CD14-positive monocyte (primary cell): Measurements from ENCODE around the gene LDAH. TPM values are rescaled to one million over a fixed set of nuclear protein-coding genes. Genes with fewer than 3 reads are reported as not detected.
"Not testable (repeated sequence)": the region's sequence is repeated elsewhere in the genome, so short reads cannot be mapped to it uniquely, and the experiment has no call there.

Experiments used
- DNase-seq, 3 donors: peaks; one replicate each; pipeline ENCODE4 v3.0.0-alpha.2; 2011 to 2022
- H2AFZ ChIP-seq: 2 replicates; pipeline ENCODE4 v1.6.0; 2012; ENCODE audit warnings: mild to moderate bottlenecking, low read depth, low read length, inconsistent platforms; ENCODE audit not compliant: insufficient read depth, poor library complexity, severe bottlenecking
- H3K27ac ChIP-seq, 2 donors: 1 replicate in 1 of 2; 2 replicates in 1 of 2; pipeline ENCODE4 v1.5.1; 2012 to 2013; ENCODE audit warnings: low read length in 2 of 2, control low read depth in 1 of 2, inconsistent platforms in 1 of 2, low read depth in 1 of 2, mild to moderate bottlenecking in 1 of 2
- H3K27me3 ChIP-seq, 2 donors: one replicate each; pipeline versions ENCODE4 v1.6.0 to v1.6.1; 2011 to 2013; ENCODE audit warnings: low read length in 2 of 2; ENCODE audit not compliant: control insufficient read depth in 2 of 2, insufficient read depth in 2 of 2
- H3K36me3 ChIP-seq, 2 donors: replicated peaks in 1 of 2; 1 replicate in 1 of 2; 2 replicates in 1 of 2; pipeline versions ENCODE4 v1.5.1 to v1.6.1; 2012 to 2013; ENCODE audit warnings: low read length in 2 of 2, control low read depth in 1 of 2, inconsistent platforms in 1 of 2, mild to moderate bottlenecking in 1 of 2; ENCODE audit not compliant: insufficient read depth in 2 of 2, control insufficient read depth in 1 of 2
- H3K4me1 ChIP-seq, 2 donors: 1 replicate in 1 of 2; 2 replicates in 1 of 2; pipeline versions ENCODE4 v1.5.1 to v1.6.1; 2012 to 2013; ENCODE audit warnings: low read length in 2 of 2, control low read depth in 1 of 2, inconsistent platforms in 1 of 2, mild to moderate bottlenecking in 1 of 2, moderate library complexity in 1 of 2; ENCODE audit not compliant: insufficient read depth in 2 of 2, control insufficient read depth in 1 of 2
- H3K4me2 ChIP-seq: replicated peaks from 2 replicates; pipeline ENCODE3; 2012; ENCODE audit warnings: low read length, moderate library complexity, mild to moderate bottlenecking; ENCODE audit not compliant: poor library complexity, severe bottlenecking; ENCODE audit errors: extremely low read depth
- H3K4me3 ChIP-seq, 3 experiments: fragments of 200-600 bp in 1 of 3; sonication (generic) in 1 of 3; replicated peaks in 1 of 3; 1 replicate in 2 of 3; 2 replicates in 1 of 3; pipeline ENCODE4 v1.5.1; 2011 to 2013; ENCODE audit warnings: low read length in 3 of 3, mild to moderate bottlenecking in 3 of 3, control low read depth in 2 of 3, low read depth in 2 of 3, inconsistent platforms in 1 of 3, moderate library complexity in 1 of 3
- H3K79me2 ChIP-seq: 2 replicates; pipeline ENCODE4 v1.6.0; 2012; ENCODE audit warnings: mild to moderate bottlenecking, control low read depth, inconsistent platforms, low read length, moderate library complexity; ENCODE audit not compliant: insufficient read depth
- H3K9ac ChIP-seq: 2 replicates; pipeline ENCODE4 v1.6.0; 2017; ENCODE audit warnings: low read length, mild to moderate bottlenecking; ENCODE audit not compliant: insufficient read depth, poor library complexity, severe bottlenecking
- H3K9me3 ChIP-seq, 2 donors: replicated peaks in 1 of 2; 1 replicate in 1 of 2; 2 replicates in 1 of 2; pipeline versions ENCODE4 v1.5.1 to v1.6.1; 2012 to 2013; ENCODE audit warnings: low read length in 2 of 2, control low read depth in 1 of 2; ENCODE audit not compliant: control insufficient read depth in 1 of 2, insufficient read depth in 1 of 2
- H4K20me1 ChIP-seq: 2 replicates; pipeline ENCODE4 v1.6.0; 2012; ENCODE audit warnings: mild to moderate bottlenecking, low read length, control low read depth, moderate library complexity; ENCODE audit not compliant: insufficient read depth
- H3K27ac Mint-ChIP-seq, 7 donors: one replicate each; pipeline ENCODE4 v1.8.0; 2020; ENCODE audit warnings: mild to moderate bottlenecking in 7 of 7, mixed read lengths in 7 of 7, moderate library complexity in 6 of 7, inconsistent platforms in 2 of 7
- H3K27me3 Mint-ChIP-seq, 3 donors: one replicate each; pipeline ENCODE4 v1.8.0; 2021 to 2022; ENCODE audit warnings: low read depth in 3 of 3, mild to moderate bottlenecking in 3 of 3, mixed read lengths in 3 of 3, moderate library complexity in 3 of 3, inconsistent platforms in 1 of 3
- H3K36me3 Mint-ChIP-seq, 2 donors: one replicate each; pipeline ENCODE4 v1.8.0; 2020; ENCODE audit warnings: mixed read lengths in 2 of 2, inconsistent platforms in 1 of 2, mild to moderate bottlenecking in 1 of 2
- H3K4me1 Mint-ChIP-seq: one replicate; pipeline ENCODE4 v1.8.0; 2020; ENCODE audit warnings: mild to moderate bottlenecking, mixed read lengths
- H3K4me3 Mint-ChIP-seq, 2 donors: one replicate each; pipeline ENCODE4 v1.8.0; 2020; ENCODE audit warnings: mild to moderate bottlenecking in 2 of 2, mixed read lengths in 2 of 2, moderate library complexity in 1 of 2
- H3K9me3 Mint-ChIP-seq, 7 donors: one replicate each; pipeline ENCODE4 v1.8.0; 2020 to 2022; ENCODE audit warnings: mixed read lengths in 7 of 7, mild to moderate bottlenecking in 6 of 7, moderate library complexity in 6 of 7, inconsistent platforms in 2 of 7
- WGBS: methylation state at CpG from one replicate; pipeline ENCODE4 v1.1.5; 2013; ENCODE audit warnings: missing lambda C conversion rate; ENCODE audit not compliant: insufficient coverage; 5-methylcytosine and 5-hydroxymethylcytosine counted together
- intact Hi-C, 2 donors: fragments of 100-400 bp; cut with micrococcal nuclease; formaldehyde crosslinking; loops; one replicate each; pipeline versions ENCODE4 v1.15.0 to v1.15.1; 2023
- polyA plus RNA-seq, 3 donors: library from polyadenylated mRNA; depleted of rRNA in 1 of 3; unstranded in 2 of 3; stranded (reverse) in 1 of 3; fragments of 300-500 nt in 2 of 3; fragments of >200 nt in 1 of 3; fragmentation: Illumina TruSeq in 2 of 3; gene quantifications; 1 replicate in 2 of 3; 2 replicates in 1 of 3; pipeline ENCODE4 v1.2.3, GENCODE V29; 2012 to 2021
- TF ChIP-seq, protein P1 (sequence below): fragments of 200-600 bp; IDR thresholded peaks from one replicate; pipeline ENCODE4 v1.8.0; 2022; ENCODE audit warnings: antibody characterized with exemption, mild to moderate bottlenecking

LDAH gene
- polyA plus RNA-seq, 3 donors, result 3.7 to 5.7 (median 5.0) TPM

DNA sequence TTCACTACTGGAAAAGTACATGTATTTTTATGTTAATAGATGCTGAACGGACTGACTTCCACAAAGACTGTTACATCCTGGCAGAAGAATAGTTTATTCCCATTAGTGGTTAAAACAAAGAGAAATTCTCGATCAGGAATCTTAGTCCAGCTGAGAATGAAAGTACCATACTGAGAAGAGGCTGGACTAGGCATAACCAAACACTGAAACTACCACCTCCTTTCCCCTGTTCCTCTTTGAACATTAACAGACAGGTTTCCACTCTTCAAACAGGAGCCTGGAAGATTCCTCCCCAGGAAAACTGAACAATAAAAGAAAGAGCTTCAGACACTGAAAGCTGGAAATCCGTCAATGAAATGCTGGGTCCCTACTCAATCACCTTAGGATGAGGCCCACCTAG is 25.8 kb downstream of the LDAH start:
- Mint-ChIP-seq H3K9me3 (peaks cover 6 to 12% (median 7%) of the 10 kb centered on the region in 7 donors), H3K27me3 (no peaks in the 10 kb centered on the region), H3K4me1 (peaks cover 3% of the 10 kb centered on the region), H3K4me3 (no peak overlapping the region), H3K36me3 (peaks cover 29 to 30% of the 10 kb centered on the region in 2 donors), H3K27ac (no peak overlapping the region)
- WGBS, result 100% methylated on average over 1 of the region's 3 CpGs
- Histone ChIP-seq H3K36me3 (peaks cover 0 to 6% of the 10 kb centered on the region in 2 donors), H3K4me3 (no peak overlapping the region), H3K4me2 (no peak overlapping the region), H3K27me3 (no peaks in the 10 kb centered on the region), H2AFZ (no peak overlapping the region), H3K79me2 (peaks cover 3% of the 10 kb centered on the region), H3K9me3 (peaks cover 0 to 4% of the 10 kb centered on the region in 2 donors), H3K4me1 (no peaks in the 10 kb centered on the region), H4K20me1 (no peaks in the 10 kb centered on the region), H3K27ac (no peak overlapping the region), H3K9ac (no peak overlapping the region)
- intact Hi-C loops, result no loop called here
- TF ChIP-seq, protein P1, sequence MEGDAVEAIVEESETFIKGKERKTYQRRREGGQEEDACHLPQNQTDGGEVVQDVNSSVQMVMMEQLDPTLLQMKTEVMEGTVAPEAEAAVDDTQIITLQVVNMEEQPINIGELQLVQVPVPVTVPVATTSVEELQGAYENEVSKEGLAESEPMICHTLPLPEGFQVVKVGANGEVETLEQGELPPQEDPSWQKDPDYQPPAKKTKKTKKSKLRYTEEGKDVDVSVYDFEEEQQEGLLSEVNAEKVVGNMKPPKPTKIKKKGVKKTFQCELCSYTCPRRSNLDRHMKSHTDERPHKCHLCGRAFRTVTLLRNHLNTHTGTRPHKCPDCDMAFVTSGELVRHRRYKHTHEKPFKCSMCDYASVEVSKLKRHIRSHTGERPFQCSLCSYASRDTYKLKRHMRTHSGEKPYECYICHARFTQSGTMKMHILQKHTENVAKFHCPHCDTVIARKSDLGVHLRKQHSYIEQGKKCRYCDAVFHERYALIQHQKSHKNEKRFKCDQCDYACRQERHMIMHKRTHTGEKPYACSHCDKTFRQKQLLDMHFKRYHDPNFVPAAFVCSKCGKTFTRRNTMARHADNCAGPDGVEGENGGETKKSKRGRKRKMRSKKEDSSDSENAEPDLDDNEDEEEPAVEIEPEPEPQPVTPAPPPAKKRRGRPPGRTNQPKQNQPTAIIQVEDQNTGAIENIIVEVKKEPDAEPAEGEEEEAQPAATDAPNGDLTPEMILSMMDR, result no peak
- DNase-seq, result no peak

DNA sequence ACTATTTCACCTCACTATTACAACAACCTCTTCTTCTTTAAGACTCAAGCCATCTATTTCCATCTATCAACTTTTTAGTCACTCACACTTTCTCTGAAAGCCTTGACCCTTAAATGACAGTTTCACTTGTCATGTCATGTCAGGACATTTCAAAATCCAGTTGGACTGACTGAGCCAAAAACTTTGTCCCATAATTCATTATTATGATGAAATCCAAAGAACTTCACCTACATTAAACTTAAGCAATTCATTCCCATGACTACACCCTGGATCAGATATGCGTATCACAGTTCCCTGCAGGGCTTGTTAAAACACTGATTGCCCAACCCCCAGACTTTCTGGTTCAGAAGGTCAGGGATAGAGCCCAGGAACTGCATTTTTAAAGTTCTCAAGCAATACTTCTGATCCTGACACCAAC is 26.5 kb downstream of the LDAH start:
- Histone ChIP-seq H3K27me3 (no peaks in the 10 kb centered on the region), H2AFZ (no peak overlapping the region), H3K27ac (no peak overlapping the region), H3K9me3 (peaks cover 0 to 4% of the 10 kb centered on the region in 2 donors), H3K4me2 (no peak overlapping the region), H3K79me2 (peaks cover 3% of the 10 kb centered on the region), H3K36me3 (peaks cover 0 to 6% of the 10 kb centered on the region in 2 donors), H4K20me1 (no peaks in the 10 kb centered on the region), H3K9ac (no peak overlapping the region), H3K4me1 (no peaks in the 10 kb centered on the region), H3K4me3 (no peak overlapping the region)
- no peak for DNase-seq
- H3K27ac Mint-ChIP-seq, result no peak overlapping the region
- peaks cover 29 to 30% of the 10 kb centered on the region in 2 donors for H3K36me3 Mint-ChIP-seq
- H3K4me3 Mint-ChIP-seq, result no peak overlapping the region
- H3K27me3 Mint-ChIP-seq, result no peaks in the 10 kb centered on the region
- TF ChIP-seq, protein P1, result no peak
- WGBS, result 75% methylated on average over 1 of the region's 1 CpG
- intact Hi-C loops, result no loop called here
- peaks cover 6 to 12% (median 7%) of the 10 kb centered on the region in 7 donors for H3K9me3 Mint-ChIP-seq
- H3K4me1 Mint-ChIP-seq, result peaks cover 3% of the 10 kb centered on the region

GRCh38 chr2:20793944-20794343 is 29.0 kb downstream of the LDAH start:
- H3K79me2 ChIP-seq, H3K4me1 ChIP-seq, H3K27ac Mint-ChIP-seq, H2AFZ ChIP-seq, H3K4me2 ChIP-seq, H3K27me3 ChIP-seq, H3K4me3 Mint-ChIP-seq, H3K4me1 Mint-ChIP-seq, H3K27me3 Mint-ChIP-seq, intact Hi-C loops, H3K9me3 ChIP-seq, H3K4me3 ChIP-seq, DNase-seq, H3K27ac ChIP-seq, H4K20me1 ChIP-seq, H3K9ac ChIP-seq: not testable (repeated sequence)
- no CpG with 5 or more reads among the region's 3 CpGs for WGBS
- H3K9me3 Mint-ChIP-seq, result peaks cover 6 to 12% (median 7%) of the 10 kb centered on the region in 7 donors
- peaks cover 6 to 20% of the 10 kb centered on the region in 2 donors for H3K36me3 ChIP-seq
- peaks cover 35 to 37% of the 10 kb centered on the region in 2 donors for H3K36me3 Mint-ChIP-seq
